GM23338 (cell line): ENCODE data around the gene MAP1S. TPM values are rescaled to one million over a fixed set of nuclear protein-coding genes. Genes with fewer than 3 reads are reported as not detected.

Source experiments
- ATAC-seq: fragments of 200-7000 bp; cut with Tn5 transposase; 3 replicates; pipeline ENCODE4 v1.9.1; 2020
- DNase-seq: peaks from one replicate; pipeline ENCODE4 v3.0.0-alpha.2; 2015; ENCODE audit warnings: low spot score
- H2AFZ ChIP-seq: fragments of 200-600 bp; sonication (generic); 2 replicates; pipeline ENCODE4 v1.8.0; 2016; ENCODE audit warnings: antibody characterized with exemption, mild to moderate bottlenecking, moderate library complexity
- H3F3A ChIP-seq: fragments of 200-600 bp; sonication (generic); replicated peaks from 2 replicates; pipeline ENCODE4 v1.8.0; 2017; ENCODE audit warnings: antibody characterized with exemption, mixed run types, low read depth
- H3K27ac ChIP-seq: fragments of 200-600 bp; sonication (generic); 2 replicates; pipeline ENCODE4 v1.6.1; 2016; ENCODE audit warnings: low read depth
- H3K27me3 ChIP-seq: fragments of 200-600 bp; sonication (generic); 2 replicates; pipeline ENCODE4 v1.8.0; 2016; ENCODE audit warnings: mild to moderate bottlenecking, mixed run types, moderate library complexity; ENCODE audit not compliant: insufficient read depth
- H3K36me3 ChIP-seq: fragments of 200-600 bp; sonication (generic); 2 replicates; pipeline ENCODE4 v1.8.0; 2016; ENCODE audit warnings: mild to moderate bottlenecking; ENCODE audit not compliant: insufficient read depth
- H3K4me1 ChIP-seq: fragments of 200-600 bp; sonication (generic); 2 replicates; pipeline ENCODE4 v1.8.0; 2016; ENCODE audit warnings: mild to moderate bottlenecking, moderate library complexity; ENCODE audit not compliant: insufficient read depth
- H3K4me2 ChIP-seq: fragments of 200-600 bp; sonication (generic); 2 replicates; pipeline ENCODE4 v1.7.1; 2017; ENCODE audit warnings: mixed run types
- H3K4me3 ChIP-seq: fragments of 200-600 bp; sonication (generic); 2 replicates; pipeline ENCODE4 v1.6.1; 2016; ENCODE audit warnings: mixed run types
- H3K79me2 ChIP-seq: fragments of 200-600 bp; sonication (generic); replicated peaks from 2 replicates; pipeline ENCODE4 v1.8.0; 2017; ENCODE audit warnings: mild to moderate bottlenecking; ENCODE audit not compliant: insufficient read depth
- H3K9me2 ChIP-seq: fragments of 200-600 bp; sonication (generic); 2 replicates; pipeline ENCODE4 v1.8.0; 2017; ENCODE audit not compliant: insufficient read depth
- H4K20me1 ChIP-seq: fragments of 200-600 bp; sonication (generic); replicated peaks from 2 replicates; pipeline ENCODE4 v1.8.0; 2017; ENCODE audit warnings: mild to moderate bottlenecking; ENCODE audit not compliant: insufficient read depth
- H3K27ac Mint-ChIP-seq: 2 replicates; pipeline ENCODE4 v1.8.0; 2020; ENCODE audit warnings: inconsistent platforms, mild to moderate bottlenecking, moderate library complexity, mixed read lengths
- H3K27me3 Mint-ChIP-seq: 3 replicates; pipeline ENCODE4 v1.8.0; 2022; ENCODE audit warnings: low read depth, mild to moderate bottlenecking, moderate library complexity, mixed read lengths, inconsistent platforms; ENCODE audit not compliant: insufficient read depth, poor library complexity
- H3K36me3 Mint-ChIP-seq: 3 replicates; pipeline ENCODE4 v1.8.0; 2021; ENCODE audit warnings: low read depth, mild to moderate bottlenecking, inconsistent platforms, moderate library complexity, mixed read lengths
- H3K4me1 Mint-ChIP-seq: 3 replicates; pipeline ENCODE4 v1.8.0; 2020; ENCODE audit warnings: mild to moderate bottlenecking, inconsistent platforms, mixed read lengths
- H3K4me3 Mint-ChIP-seq: 3 replicates; pipeline ENCODE4 v1.8.0; 2021; ENCODE audit warnings: moderate library complexity, mild to moderate bottlenecking, inconsistent platforms, mixed read lengths
- H3K9me3 Mint-ChIP-seq: 3 replicates; pipeline ENCODE4 v1.8.0; 2020; ENCODE audit warnings: moderate library complexity, mild to moderate bottlenecking, inconsistent platforms, mixed read lengths
- CTCF ChIP-seq, 2 experiments: fragments of 200-600 bp in 1 of 2; sonication (generic) in 1 of 2; conservative IDR thresholded peaks; 2 replicates each; pipeline versions ENCODE4 v1.5.1 to v1.6.1; 2016 to 2017; ENCODE audit warnings: antibody characterized with exemption in 2 of 2, low read depth in 2 of 2, mild to moderate bottlenecking in 2 of 2, moderate library complexity in 1 of 2
- EZH2 ChIP-seq: fragments of 200-600 bp; sonication (generic); IDR thresholded peaks from one replicate; pipeline ENCODE4 v1.8.0; 2017; ENCODE audit warnings: antibody characterized with exemption, mild to moderate bottlenecking, low read depth; ENCODE audit not compliant: unreplicated experiment
- EZH2phosphoT487 ChIP-seq: fragments of 200-600 bp; sonication (generic); IDR thresholded peaks from one replicate; pipeline ENCODE4 v1.8.1; 2018; ENCODE audit warnings: antibody characterized with exemption; ENCODE audit not compliant: unreplicated experiment
- NANOG ChIP-seq: IDR thresholded peaks from 2 replicates; pipeline ENCODE4 v1.6.1; 2016; ENCODE audit warnings: antibody characterized with exemption, borderline replicate concordance
- STAT1 ChIP-seq: IDR thresholded peaks from one replicate; pipeline ENCODE4 v1.6.1; 2016; ENCODE audit warnings: antibody characterized with exemption; ENCODE audit not compliant: unreplicated experiment
- ZNF331 ChIP-seq: fragments of 250-450 bp; sonication (Bioruptor Pico); IDR thresholded peaks from 2 replicates; pipeline ENCODE4 v1.5.0; 2020; ENCODE audit warnings: low read depth, mild to moderate bottlenecking, moderate library complexity
- ZNF462 ChIP-seq: fragments of 250-450 bp; sonication (Bioruptor Pico); IDR thresholded peaks from 2 replicates; pipeline ENCODE4 v1.5.0; 2020; ENCODE audit warnings: mild to moderate bottlenecking, moderate library complexity
- polyA plus RNA-seq: library from polyadenylated mRNA; unstranded; fragments of >200 nt; fragmentation: Nextera tagmentation; extraction: Ambion mirVana; gene quantifications from 2 replicates; pipeline ENCODE4 v1.2.1, GENCODE V29; 2016
- total RNA-seq: library from RNA; depleted of rRNA; stranded (reverse); fragments of >200 nt; shearing (Covaris generic); gene quantifications from 2 replicates; pipeline ENCODE4 v1.2.3, GENCODE V29; 2014

The MAP1S gene
- total and polyA plus RNA-seq, 2 experiments from 2014 or later = 102 to 104 TPM

- no peak for TF ChIP-seq ZNF462 (CRISPR knock-in tag)
These were observed 42.3 kb upstream of the MAP1S start (continued) for GRCh38 chr19:17677002-17677401.

- no peak for ATAC-seq
- peaks cover 24% of the 10 kb centered on the region for H4K20me1 ChIP-seq
- no peak overlapping the region for H3K4me2 ChIP-seq
- no peak overlapping the region for H3K27ac Mint-ChIP-seq
- H3K9me3 Mint-ChIP-seq = no peaks in the 10 kb centered on the region
- no peak for TF ChIP-seq EZH2phosphoT487
- no peak for TF ChIP-seq STAT1
- no peak for TF ChIP-seq ZNF331 (CRISPR knock-in tag)
- TF ChIP-seq EZH2 = no peak
- no peak for TF ChIP-seq NANOG
- no peak for TF ChIP-seq CTCF (conservative IDR thresholded peaks at IDR 0.05; ENCODE audit: low read depth in 2 of 2)
- no peak for TF ChIP-seq ZNF462 (CRISPR knock-in tag)
- peaks cover 25% of the 10 kb centered on the region for H3K4me1 ChIP-seq
- H3K9me2 ChIP-seq = no peaks in the 10 kb centered on the region
- H3K27ac ChIP-seq = no peak overlapping the region
- peaks cover 3% of the 10 kb centered on the region; the same call in 1 of the 2 replicates for H3K27me3 ChIP-seq
- H2AFZ ChIP-seq = no peak overlapping the region
- H3K79me2 ChIP-seq = peaks cover 56% of the 10 kb centered on the region
- DNase-seq = no peak
- H3K4me1 Mint-ChIP-seq = peaks cover 39% of the 10 kb centered on the region
- H3K4me3 Mint-ChIP-seq = peak overlapping the region; percentile 7; the same call in 1 of the 3 replicates
- H3F3A ChIP-seq = 0 out of 2 replicates have a peak, but pooled peaks cover 3% of the 10 kb centered on the region
- H3K4me3 ChIP-seq = no peak overlapping the region
- H3K36me3 Mint-ChIP-seq = peaks cover 13% of the 10 kb centered on the region; the same call in 2 of the 3 replicates
- H3K36me3 ChIP-seq = no peaks in the 10 kb centered on the region
- peaks cover 18% of the 10 kb centered on the region for H3K27me3 Mint-ChIP-seq
These were observed 40.4 kb upstream of the MAP1S start for GRCh38 chr19:17678836-17679235.
